Vagina (tissue), 2 donors: ENCODE results near the gene PBX1. TPM values are rescaled to one million over a fixed set of nuclear protein-coding genes. Genes with fewer than 3 reads are reported as not detected.

Experiments used
- DNase-seq, 2 donors: peaks; one replicate each; pipeline ENCODE4 v3.0.0-alpha.2; 2017; ENCODE audit errors: extremely low spot score in 2 of 2
- H3K27ac ChIP-seq: fragments of 200-600 bp; sonication (generic); one replicate; pipeline ENCODE4 v1.5.1; 2019
- H3K27me3 ChIP-seq: fragments of 200-600 bp; sonication (generic); one replicate; pipeline ENCODE4 v1.5.1; 2019
- H3K36me3 ChIP-seq, 2 donors: fragments of 200-600 bp; sonication (generic); one replicate each; pipeline ENCODE4 v1.5.1; 2017 to 2019
- H3K4me1 ChIP-seq: fragments of 200-600 bp; sonication (generic); one replicate; pipeline ENCODE4 v1.5.1; 2019
- H3K4me3 ChIP-seq, 2 donors: fragments of 200-600 bp; sonication (generic); 1 replicate in 1 of 2; 2 replicates in 1 of 2; pipeline ENCODE4 v1.5.1; 2016 to 2019
- H3K9me3 ChIP-seq: fragments of 200-600 bp; sonication (generic); one replicate; pipeline ENCODE4 v1.5.1; 2019
- CTCF ChIP-seq, 3 experiments: fragments of 450-650 bp in 2 of 3; fragments of 200-600 bp in 1 of 3; sonication (generic) in 1 of 3; IDR thresholded peaks; one replicate each; pipeline ENCODE4 v1.5.1; 2017 to 2019; ENCODE audit warnings: antibody characterized with exemption in 3 of 3, mild to moderate bottlenecking in 2 of 3, moderate library complexity in 2 of 3
- POLR2A ChIP-seq, 2 donors: fragments of 450-650 bp; IDR thresholded peaks; one replicate each; pipeline ENCODE4 v1.6.1; 2017; ENCODE audit warnings: antibody characterized with exemption in 2 of 2, mild to moderate bottlenecking in 2 of 2, moderate library complexity in 2 of 2
- POLR2AphosphoS5 ChIP-seq, 2 donors: sonication (generic); formaldehyde crosslinking; IDR thresholded peaks; one replicate each; pipeline ENCODE4 v1.9.0; 2017; ENCODE audit warnings: antibody characterized with exemption in 2 of 2, mild to moderate bottlenecking in 2 of 2, low read depth in 1 of 2; ENCODE audit not compliant: insufficient read depth in 1 of 2
- intact Hi-C: fragments of 100-400 bp; cut with DNase I; formaldehyde crosslinking; loops from one replicate; pipeline ENCODE4 v1.15.1; 2023
- total RNA-seq: library from RNA; depleted of rRNA; stranded (reverse); fragments of >200 nt; gene quantifications from one replicate; pipeline ENCODE4 v1.2.3, GENCODE V29; 2016

Gene PBX1
- total RNA-seq, 1 donor from 2014 or later = 69.0 TPM

GRCh38 chr1:164704954-164705353 is 146.0 kb downstream of the PBX1 start:
- H3K9me3 ChIP-seq = no peaks in the 10 kb centered on the region
- DNase-seq = no peak
- intact Hi-C loops = no loop called here
- no peak for TF ChIP-seq CTCF (IDR thresholded peaks at IDR 0.05)
- TF ChIP-seq POLR2AphosphoS5 (IDR thresholded peaks at IDR 0.05; ENCODE audit: insufficient read depth in 1 of 2, low read depth in 1 of 2) = no peak
- no peak for TF ChIP-seq POLR2A (IDR thresholded peaks at IDR 0.05)
- no peak overlapping the region for H3K4me3 ChIP-seq
- no peak overlapping the region for H3K27ac ChIP-seq
- no peaks in the 10 kb centered on the region for H3K27me3 ChIP-seq
- no peaks in the 10 kb centered on the region for H3K36me3 ChIP-seq
- peaks cover 85% of the 10 kb centered on the region for H3K4me1 ChIP-seq

- no peaks in the 10 kb centered on the region for H3K27me3 ChIP-seq
Observed at GRCh38 chr1:164706606-164706987, 147.6 kb downstream of the PBX1 start.

GRCh38 chr1:164707868-164708331 is 148.9 kb downstream of the PBX1 start:
- no peaks in the 10 kb centered on the region for H3K36me3 ChIP-seq
- intact Hi-C loops = no loop called here
- H3K4me1 ChIP-seq = peaks cover 91% of the 10 kb centered on the region
- H3K9me3 ChIP-seq = no peaks in the 10 kb centered on the region
- H3K4me3 ChIP-seq = no peak overlapping the region
- TF ChIP-seq POLR2A (IDR thresholded peaks at IDR 0.05) (no peak), POLR2AphosphoS5 (IDR thresholded peaks at IDR 0.05; ENCODE audit: insufficient read depth in 1 of 2, low read depth in 1 of 2) (peak in 1 of 2 donors; percentile 38)
- DNase-seq = no peak
- H3K27me3 ChIP-seq = no peaks in the 10 kb centered on the region
- peak overlapping the region; percentile 69 for H3K27ac ChIP-seq

More at GRCh38 chr1:164706606-164706987, 147.6 kb downstream of the PBX1 start:
- intact Hi-C loops = no loop called here
- no peaks in the 10 kb centered on the region for H3K36me3 ChIP-seq
- no peak for DNase-seq
- peak overlapping the region; percentile 69 for H3K27ac ChIP-seq
- TF ChIP-seq POLR2A (IDR thresholded peaks at IDR 0.05) (no peak), POLR2AphosphoS5 (IDR thresholded peaks at IDR 0.05; ENCODE audit: insufficient read depth in 1 of 2, low read depth in 1 of 2) (no peak), CTCF (IDR thresholded peaks at IDR 0.05) (no peak)
- H3K4me1 ChIP-seq = peaks cover 91% of the 10 kb centered on the region
- no peaks in the 10 kb centered on the region for H3K9me3 ChIP-seq
- H3K4me3 ChIP-seq = no peak overlapping the region

GRCh38 chr1:164708596-164708995 is 149.6 kb downstream of the PBX1 start:
- intact Hi-C loops = no loop called here
- TF ChIP-seq CTCF (IDR thresholded peaks at IDR 0.05) (no peak), POLR2AphosphoS5 (IDR thresholded peaks at IDR 0.05; ENCODE audit: insufficient read depth in 1 of 2, low read depth in 1 of 2) (no peak), POLR2A (IDR thresholded peaks at IDR 0.05) (no peak)

GRCh38 chr1:164709126-164709525 is 150.1 kb downstream of the PBX1 start:
- Histone ChIP-seq H3K4me3 (no peak overlapping the region), H3K9me3 (no peaks in the 10 kb centered on the region), H3K27ac (peak overlapping the region; percentile 25), H3K36me3 (no peaks in the 10 kb centered on the region), H3K4me1 (peaks cover 88% of the 10 kb centered on the region), H3K27me3 (no peaks in the 10 kb centered on the region)
- DNase-seq = no peak
- TF ChIP-seq CTCF (IDR thresholded peaks at IDR 0.05) (no peak), POLR2A (IDR thresholded peaks at IDR 0.05) (no peak), POLR2AphosphoS5 (IDR thresholded peaks at IDR 0.05; ENCODE audit: insufficient read depth in 1 of 2, low read depth in 1 of 2) (no peak)
- intact Hi-C loops = no loop called here

More at GRCh38 chr1:164708596-164708995, 149.6 kb downstream of the PBX1 start:
- Histone ChIP-seq H3K27me3 (no peaks in the 10 kb centered on the region), H3K4me1 (peaks cover 91% of the 10 kb centered on the region), H3K9me3 (no peaks in the 10 kb centered on the region), H3K4me3 (no peak overlapping the region), H3K36me3 (no peaks in the 10 kb centered on the region), H3K27ac (peak overlapping the region; percentile 25)
- no peak for DNase-seq
